HG02870 (cell line): ENCODE measurements around the gene FIBCD1.
"Not testable (repeated sequence)": the region's sequence is repeated elsewhere in the genome, so short reads cannot be mapped to it uniquely, and the experiment has no call there.

Experiments used
- ATAC-seq: cut with Tn5 transposase; IDR thresholded peaks from one replicate; pipeline ENCODE4 v1.9.1; 2021; ENCODE audit warnings: mild to moderate bottlenecking, moderate library complexity; ENCODE audit not compliant: unreplicated experiment

The FIBCD1 gene

DNA sequence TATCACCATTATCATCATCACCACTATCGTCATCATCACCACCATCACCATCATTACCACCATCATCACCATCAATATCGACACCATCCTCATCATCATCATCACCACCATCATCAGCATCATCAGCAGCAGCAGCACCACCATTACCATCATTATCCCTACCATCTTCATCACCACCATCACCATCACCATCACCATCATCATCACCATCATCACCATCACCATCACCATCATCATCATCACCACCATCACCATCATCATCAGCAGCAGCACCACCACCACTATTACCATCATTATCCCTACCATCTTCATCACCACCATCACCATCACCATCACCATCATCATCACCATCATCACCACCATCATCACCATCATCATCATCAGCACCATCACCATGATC lies 15.9 kb upstream of the FIBCD1 start:
- not testable (repeated sequence) for ATAC-seq

- no peak for ATAC-seq
Observed at GRCh38 chr9:130954317-130954716, 15.3 kb upstream of the FIBCD1 start.

DNA sequence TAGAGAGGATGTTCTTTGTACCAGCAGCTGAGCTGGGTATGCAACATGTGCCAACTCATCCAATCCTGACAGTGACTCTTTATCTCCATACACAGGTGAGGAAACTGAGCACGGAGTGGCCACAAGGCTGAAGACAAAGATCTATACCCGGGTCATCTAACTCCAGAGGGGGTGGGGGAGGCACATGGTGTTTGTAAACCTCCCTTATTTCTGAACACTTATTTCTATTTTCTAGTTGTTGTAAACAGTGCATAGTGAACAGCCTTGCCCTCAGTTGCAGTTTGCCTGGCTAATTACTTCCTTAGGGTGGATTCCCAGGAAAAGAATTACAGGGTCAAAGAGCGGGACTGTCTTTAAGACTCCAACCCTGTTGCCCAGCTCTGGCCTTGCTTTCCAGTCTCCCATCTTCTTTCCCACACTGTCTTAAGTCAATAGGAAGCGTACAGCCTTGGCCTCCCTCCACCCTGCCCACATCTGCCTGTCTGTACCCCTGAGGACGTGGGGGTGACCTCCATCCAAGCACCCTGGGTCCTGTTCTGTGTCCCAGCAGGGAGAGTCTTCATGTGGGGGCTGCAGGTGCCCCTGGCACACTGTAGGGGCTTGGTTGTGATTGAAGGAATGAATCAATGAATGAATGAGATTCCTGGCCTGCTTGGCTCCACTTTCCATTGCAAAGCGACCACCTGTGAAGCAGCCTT lies 13.2 kb upstream of the FIBCD1 start:
- no peak for ATAC-seq

GRCh38 chr9:130950039-130950311 lies 10.9 kb upstream of the FIBCD1 start:
- no peak for ATAC-seq

DNA sequence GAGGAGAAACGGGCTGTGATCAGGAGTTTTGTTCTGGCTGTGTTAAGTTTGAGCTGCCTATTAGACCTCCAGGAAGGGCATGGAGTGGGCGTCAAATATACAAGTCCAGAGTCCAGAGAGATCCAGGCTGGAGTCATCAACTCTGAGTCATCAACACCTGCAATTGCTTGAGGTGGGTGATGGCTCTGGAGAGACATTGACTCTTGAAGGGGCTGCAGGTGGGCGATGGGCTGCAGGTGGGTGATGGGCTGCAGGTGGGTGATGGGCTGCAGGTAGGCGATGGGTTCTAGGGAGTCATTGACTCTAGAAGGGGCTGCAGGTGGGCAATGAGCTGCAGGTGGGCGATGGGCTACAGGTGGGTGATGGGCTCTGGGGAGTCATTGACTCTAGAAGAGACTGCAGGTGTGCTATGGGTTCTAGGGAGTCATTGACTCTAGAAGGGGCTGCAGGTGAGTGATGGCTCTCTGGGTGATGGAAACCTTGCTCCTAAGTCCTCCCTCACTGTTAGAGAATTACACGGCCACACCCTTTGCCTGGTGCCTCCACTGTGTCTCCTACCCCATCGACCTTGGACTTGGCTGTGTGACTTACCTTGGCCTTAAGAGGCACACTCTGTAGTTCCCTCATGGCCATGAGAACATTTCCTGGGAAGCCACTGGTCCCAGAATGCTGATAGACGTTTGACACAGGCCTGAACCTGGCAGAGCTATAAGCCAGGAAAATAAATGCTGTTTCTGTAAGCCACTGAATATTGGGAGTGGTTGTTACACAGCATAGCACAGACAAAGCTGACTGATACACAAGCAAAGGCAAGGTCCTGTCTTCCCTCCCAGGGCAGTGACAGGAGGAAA lies 10.4 kb upstream of the FIBCD1 start:
- ATAC-seq, result no peak

GRCh38 chr9:130948266-130948665 lies 9.2 kb upstream of the FIBCD1 start:
- no peak for ATAC-seq

DNA sequence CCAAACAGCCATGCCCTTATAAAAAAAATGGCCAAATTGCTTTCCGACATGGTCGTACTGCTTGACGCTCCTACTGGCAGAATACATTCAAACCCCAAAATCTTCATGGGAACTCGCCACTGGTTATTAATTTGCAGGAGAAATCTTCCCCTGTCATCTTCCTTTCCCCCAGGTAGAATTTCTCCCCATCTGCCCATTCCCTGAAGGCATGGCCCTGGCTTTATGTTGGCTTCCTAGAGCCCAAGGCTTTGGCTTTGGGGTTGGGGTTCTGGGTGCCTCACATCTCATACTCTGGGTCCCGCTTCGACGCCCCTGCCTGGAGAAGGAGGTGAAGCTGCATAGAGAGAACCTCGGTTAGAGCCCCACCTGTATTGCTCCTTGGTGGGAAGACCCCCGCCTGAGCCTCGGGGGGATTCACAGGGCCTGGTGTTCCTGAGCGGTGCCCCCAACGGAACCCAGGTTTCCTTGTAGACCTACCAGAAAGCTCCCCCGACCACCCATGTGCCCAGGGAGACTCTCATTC lies 8.6 kb upstream of the FIBCD1 start:
- no peak for ATAC-seq

DNA sequence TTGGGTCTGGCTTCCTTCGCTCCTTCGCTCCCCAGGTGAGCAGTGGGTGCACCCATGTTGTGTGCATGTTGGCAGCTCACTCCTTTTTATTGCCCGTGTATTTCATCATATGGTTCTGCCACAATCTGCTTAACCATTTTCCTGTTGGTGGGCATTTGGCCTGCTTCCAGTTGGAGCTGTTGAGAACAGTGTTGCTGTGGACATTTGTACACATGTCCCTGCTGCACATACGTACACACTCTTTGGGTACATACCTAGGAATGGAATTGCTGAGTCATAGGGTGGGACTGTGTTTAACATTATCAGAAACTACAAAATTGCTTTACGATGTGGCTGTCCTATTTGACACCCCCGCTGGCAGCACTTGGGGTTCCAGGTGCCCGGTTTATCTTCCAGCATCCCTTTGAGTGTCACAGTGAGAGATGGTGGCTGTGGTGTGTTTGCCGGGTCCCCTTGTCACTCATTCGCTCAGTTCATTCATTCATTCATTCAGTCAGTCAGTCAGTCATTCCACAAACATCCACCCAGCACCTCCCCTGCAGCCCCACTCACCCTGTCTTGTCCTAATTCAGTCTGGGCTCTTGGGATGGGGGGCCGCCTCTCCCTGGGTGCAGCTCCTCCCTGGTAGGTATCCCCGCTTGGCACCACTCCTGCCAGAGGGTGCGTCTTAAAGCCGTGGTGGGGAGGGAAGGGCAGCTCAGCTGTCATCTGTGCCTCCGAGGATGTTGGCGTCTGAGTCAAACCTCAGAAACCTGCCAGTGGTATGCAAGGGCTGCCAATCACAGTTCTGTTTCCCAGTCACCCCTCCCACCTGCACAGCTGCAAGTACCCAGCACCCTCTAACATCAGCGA lies 7.9 kb upstream of the FIBCD1 start:
- no peak for ATAC-seq

DNA sequence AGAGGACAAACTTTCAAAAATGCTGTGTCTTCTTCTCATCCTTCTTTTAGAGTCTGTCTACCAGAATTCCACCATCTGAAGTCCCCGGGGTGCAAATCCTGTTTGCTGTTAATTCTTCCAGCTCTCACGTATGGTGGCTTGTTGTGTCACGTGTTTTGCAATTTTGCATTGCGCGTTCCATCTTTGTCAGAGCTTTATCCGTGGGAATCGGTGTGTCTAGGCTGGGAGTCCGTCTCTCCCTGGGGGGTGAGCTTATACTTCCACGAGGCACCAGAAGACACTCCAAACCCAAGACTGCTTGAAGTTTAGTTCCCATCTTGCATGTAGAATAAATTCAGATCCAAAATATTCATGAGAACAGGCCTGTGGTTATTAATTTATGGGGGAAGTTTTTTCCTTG lies 6.1 kb upstream of the FIBCD1 start:
- no peak for ATAC-seq

- ATAC-seq, result no peak
Observed at GRCh38 chr9:130944510-130945058, 5.5 kb upstream of the FIBCD1 start.

DNA sequence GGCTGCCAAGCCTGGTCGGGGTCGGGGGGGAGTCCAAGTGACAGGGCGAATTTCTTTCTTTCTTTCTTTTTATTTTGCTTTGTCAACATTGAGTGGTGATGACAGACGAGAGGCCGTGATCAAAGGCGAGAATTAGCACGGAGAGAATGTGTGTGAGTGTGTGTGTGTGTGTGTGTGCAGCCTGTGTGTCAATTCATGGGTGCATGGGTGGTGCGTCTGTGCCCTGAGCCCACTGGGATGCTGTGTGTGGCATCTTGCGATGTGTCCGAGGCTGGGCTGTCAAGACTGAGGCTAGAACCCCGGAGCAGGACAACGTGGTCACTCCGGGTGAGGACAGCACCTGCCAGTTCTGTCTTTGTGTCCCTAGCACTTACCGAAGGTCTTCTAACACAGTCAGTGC lies 4.7 kb upstream of the FIBCD1 start:
- no peak for ATAC-seq

DNA sequence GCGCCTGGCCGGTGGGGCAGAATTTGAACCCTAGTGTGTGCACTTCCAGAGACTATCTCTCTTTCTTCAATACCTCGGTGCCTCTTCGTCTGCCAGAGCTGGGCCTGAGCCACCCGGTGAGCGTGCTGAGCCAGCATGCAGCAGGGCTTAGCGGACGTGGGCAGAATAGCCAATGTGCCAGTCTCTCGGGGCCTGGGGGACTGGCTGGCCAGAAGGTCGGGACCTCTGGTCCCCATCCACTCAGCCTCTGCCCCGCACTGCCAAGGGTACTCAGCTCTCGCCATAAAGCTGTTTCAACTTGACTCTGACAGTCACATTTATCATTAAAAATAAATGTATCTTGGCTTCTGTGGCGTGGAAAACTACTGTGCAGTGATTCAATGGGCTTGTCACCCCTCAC lies 4.2 kb upstream of the FIBCD1 start:
- no peak for ATAC-seq

GRCh38 chr9:130942679-130943078 lies 3.6 kb upstream of the FIBCD1 start:
- ATAC-seq, result no peak

DNA sequence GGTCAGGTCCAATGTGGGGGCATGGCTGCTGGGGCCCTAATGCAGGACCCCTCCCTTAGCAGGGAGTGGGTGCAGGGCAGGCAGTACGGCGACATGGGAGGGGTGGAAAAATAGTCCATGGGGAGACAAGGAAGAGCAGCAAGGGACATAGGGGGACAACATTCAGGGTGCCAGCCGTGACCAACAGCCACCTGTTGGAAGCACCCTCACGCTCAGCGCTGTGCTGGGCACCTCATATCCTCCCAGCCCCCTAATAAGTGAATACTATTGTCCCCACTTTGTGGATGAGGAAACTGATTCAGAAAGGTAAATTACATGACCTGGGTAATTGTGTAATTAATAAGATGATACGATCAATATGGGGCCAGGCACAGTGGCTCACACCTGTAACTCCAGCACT lies 3.0 kb upstream of the FIBCD1 start:
- no peak for ATAC-seq

DNA sequence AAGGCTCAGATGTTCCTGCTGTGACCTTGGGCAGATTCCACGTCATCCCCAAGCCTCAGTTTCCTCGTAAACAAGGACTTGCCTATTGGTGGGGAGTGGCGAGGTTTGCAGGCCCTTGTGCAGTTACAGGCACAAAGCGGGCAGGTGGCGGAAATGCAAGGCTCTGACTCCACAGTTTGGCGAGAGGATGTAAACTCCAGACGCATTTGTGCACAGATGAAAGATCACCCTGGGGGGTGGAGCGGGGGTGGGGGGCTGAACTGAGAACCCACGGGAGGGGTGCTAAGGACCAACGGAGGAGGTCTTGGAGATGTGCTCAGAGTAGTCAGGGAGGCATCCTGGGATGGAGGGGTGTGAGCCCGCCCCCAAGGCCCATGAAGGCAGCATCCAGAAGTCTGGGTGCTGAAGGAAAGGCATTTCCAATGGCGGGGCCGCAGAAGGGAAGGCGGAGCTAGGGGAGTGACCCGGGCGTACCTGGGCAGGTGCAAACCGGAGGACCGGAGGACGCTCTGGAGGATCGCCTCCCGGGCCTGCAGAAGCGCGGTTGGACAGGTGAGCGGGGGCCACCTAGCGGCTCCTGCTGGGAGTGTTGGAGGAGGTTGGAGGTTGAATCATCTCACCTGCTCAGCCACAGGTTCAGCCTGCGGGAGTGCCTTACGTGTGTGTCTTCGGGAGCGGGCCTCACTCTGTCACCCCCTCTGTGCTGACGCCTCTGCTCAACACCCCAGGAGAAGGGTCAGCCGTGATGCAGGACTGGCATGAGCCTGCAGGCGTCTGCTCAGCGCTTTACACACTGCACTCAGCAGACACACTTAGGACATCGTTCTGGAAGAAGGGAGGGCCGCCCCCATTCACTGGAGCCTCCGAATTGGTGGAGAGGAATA lies 1.9 kb upstream of the FIBCD1 start:
- ATAC-seq, result no peak

- no peak for ATAC-seq
Observed at GRCh38 chr9:130940027-130940549, 1.0 kb upstream of the FIBCD1 start.

DNA sequence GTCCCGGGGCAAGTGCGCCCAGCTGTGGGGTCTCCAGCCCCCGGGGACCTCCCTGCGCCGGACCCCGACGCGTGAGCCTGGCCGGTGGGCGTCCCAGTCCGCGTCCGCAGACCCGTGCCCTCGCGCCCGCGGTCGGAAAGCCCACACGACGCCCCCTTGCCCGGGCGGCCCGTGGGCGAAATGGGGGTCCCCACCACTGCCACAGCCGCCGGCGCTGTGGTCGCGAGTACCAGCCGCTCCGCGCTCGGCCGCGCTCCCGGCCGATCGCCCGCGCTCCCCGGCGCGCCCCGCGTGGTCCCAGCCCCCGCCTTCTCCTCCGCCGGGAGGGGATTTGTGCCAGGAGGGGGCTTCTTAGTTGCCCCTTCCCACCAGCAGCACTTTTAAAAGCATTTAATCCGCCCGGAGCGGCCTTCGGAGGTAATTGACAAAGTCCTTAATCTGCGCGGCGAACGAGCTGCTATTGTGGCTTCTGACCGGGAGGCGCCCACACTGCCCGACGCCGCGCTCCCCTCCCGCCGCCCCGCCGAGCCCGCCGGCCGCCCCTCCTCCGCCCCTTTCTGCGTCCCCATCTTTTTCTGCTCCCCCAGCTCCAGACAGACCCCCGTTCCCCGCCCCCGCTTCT lies 469 bp upstream of the FIBCD1 start:
- ATAC-seq, result no peak

DNA sequence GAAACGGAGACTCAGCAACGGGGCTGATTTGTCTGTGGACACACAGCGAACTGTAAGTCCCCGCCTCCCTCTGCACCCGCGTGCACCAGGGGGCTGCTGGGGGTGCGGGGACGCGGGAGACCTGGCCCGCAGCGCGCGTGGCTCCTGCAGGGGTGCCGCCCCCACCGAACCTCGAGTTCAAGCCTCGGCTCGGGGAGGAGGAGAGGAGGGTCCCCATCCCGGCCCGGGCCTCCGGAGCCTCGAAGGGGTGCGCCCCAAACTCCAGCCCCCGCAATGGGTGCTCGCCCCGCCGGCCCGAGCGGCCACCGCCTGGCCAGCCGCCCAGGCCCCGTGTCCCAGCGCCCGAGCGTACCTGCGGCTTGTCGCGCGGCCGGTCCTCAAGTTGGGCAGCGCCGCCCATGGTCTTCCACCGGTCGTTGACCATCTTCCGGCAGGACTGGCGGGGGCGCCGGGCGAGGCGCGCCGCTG lies 829 bp downstream of the FIBCD1 start:
- ATAC-seq, result no peak
